ENCODE results near the gene TRPV6.

The TRPV6 gene

DNA sequence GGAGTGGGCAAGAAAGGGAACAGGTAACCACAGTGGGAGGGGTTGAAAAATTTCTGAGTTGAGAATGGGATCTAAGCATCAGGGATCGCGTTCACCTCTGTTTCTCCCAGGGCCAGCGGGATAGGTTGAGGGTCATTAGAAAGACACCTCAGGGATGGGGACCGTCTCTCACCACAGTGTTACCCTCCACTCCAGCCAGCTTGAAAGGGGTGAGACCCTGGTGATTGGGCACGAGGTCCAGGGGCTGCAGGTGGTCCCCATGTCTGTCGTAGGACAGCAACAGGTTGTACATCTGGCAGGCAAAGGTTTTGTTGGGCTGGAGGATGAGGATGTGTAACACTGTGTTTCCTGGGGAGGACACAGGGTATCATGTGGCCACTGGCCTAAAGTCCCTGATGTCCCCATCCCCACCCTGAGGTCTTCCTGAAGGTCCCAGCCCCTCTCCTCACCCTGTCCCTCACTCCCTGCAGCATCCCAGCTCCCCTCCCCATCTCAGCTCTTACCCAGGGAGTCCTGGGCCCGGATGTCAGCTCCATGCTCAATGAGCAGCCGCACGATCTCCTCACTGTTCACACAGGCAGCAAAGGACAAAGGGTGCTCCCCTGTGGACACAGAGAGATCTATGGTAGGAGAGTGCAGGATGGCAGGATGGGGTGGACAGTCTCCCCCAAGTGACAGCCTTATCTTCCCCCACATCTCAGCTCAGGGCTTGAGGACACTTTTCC is 9.1 kb downstream of the TRPV6 start:
- no peak overlapping the region for H3K4me2 ChIP-seq
- H2AFZ ChIP-seq (ENCODE audit: low read depth), result no peak overlapping the region
- H3K4me3 ChIP-seq (IDR thresholded peaks at IDR 0.05; ENCODE audit: insufficient read depth, low read depth, low read length), result no peak overlapping the region
- no peaks in the 10 kb centered on the region for H3K79me2 ChIP-seq (ENCODE audit: insufficient read depth, low read depth)
- TF ChIP-seq, protein P1, sequence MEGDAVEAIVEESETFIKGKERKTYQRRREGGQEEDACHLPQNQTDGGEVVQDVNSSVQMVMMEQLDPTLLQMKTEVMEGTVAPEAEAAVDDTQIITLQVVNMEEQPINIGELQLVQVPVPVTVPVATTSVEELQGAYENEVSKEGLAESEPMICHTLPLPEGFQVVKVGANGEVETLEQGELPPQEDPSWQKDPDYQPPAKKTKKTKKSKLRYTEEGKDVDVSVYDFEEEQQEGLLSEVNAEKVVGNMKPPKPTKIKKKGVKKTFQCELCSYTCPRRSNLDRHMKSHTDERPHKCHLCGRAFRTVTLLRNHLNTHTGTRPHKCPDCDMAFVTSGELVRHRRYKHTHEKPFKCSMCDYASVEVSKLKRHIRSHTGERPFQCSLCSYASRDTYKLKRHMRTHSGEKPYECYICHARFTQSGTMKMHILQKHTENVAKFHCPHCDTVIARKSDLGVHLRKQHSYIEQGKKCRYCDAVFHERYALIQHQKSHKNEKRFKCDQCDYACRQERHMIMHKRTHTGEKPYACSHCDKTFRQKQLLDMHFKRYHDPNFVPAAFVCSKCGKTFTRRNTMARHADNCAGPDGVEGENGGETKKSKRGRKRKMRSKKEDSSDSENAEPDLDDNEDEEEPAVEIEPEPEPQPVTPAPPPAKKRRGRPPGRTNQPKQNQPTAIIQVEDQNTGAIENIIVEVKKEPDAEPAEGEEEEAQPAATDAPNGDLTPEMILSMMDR (conservative IDR thresholded peaks at IDR 0.05; ENCODE audit: low read depth, low read length), result no peak
- no peaks in the 10 kb centered on the region for H4K20me1 ChIP-seq (ENCODE audit: insufficient read depth)
- no peak overlapping the region for H3K27ac ChIP-seq
- no peak overlapping the region for H3K9ac ChIP-seq
- H3K27me3 ChIP-seq (ENCODE audit: insufficient read depth, low read depth), result no peaks in the 10 kb centered on the region
- H3K36me3 ChIP-seq (ENCODE audit: insufficient read depth), result no peaks in the 10 kb centered on the region
- no peaks in the 10 kb centered on the region for H3K4me1 ChIP-seq (ENCODE audit: low read depth, poor library complexity, severe bottlenecking)

DNA sequence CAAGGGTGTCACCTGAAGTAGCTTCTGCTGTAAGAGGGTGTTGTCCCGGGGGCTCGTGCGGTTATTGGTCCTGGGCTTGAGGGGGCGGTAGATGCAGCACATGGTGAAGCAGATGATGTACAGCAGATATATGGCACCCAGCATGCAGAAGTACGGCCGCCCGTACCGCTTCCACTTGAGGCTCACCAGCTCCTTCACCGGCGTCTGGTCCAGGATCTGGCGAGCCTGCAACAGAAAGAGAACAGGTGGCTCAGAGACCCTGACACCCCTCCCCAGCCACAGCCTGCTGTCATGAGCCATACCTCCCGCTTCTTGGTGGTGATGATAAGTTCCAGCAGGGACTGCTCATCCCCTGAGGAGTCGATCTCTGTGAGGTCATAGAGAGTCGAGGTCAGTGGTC is 10.1 kb downstream of the TRPV6 start:
- H3K79me2 ChIP-seq (ENCODE audit: insufficient read depth, low read depth), result no peaks in the 10 kb centered on the region
- TF ChIP-seq, protein P1 (conservative IDR thresholded peaks at IDR 0.05; ENCODE audit: low read depth, low read length), result no peak
- no peak overlapping the region; the same call in 1 of the 2 replicates for H2AFZ ChIP-seq (ENCODE audit: low read depth)
- no peaks in the 10 kb centered on the region for H4K20me1 ChIP-seq (ENCODE audit: insufficient read depth)
- no peaks in the 10 kb centered on the region for H3K27me3 ChIP-seq (ENCODE audit: insufficient read depth, low read depth)
- no peak overlapping the region for H3K9ac ChIP-seq
- no peak overlapping the region for H3K4me2 ChIP-seq
- no peaks in the 10 kb centered on the region for H3K36me3 ChIP-seq (ENCODE audit: insufficient read depth)
- no peaks in the 10 kb centered on the region for H3K4me1 ChIP-seq (ENCODE audit: low read depth, poor library complexity, severe bottlenecking)
- no peak overlapping the region for H3K27ac ChIP-seq
- H3K4me3 ChIP-seq (IDR thresholded peaks at IDR 0.05; ENCODE audit: insufficient read depth, low read depth, low read length), result no peak overlapping the region

DNA sequence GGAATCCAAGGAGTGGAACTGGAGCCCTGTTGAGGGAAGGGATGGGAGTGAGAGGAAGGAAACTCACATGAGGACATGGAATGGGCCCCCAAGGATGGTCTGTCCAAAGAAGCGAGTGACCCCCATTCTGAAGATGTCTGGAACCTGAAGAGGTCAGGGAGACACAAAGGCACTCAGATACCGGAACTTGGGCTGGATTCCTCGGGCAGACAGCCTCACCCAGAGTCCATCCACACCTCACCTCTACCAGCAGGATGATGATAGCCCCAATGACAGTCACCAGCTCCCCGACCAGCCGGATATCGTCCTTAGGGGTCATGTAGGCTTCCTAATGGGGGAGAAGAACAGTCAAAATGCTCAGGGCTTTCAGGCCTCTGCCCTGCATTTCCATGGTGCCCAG is 10.7 kb downstream of the TRPV6 start:
- no peak overlapping the region for H2AFZ ChIP-seq (ENCODE audit: low read depth)
- TF ChIP-seq, protein P1 (conservative IDR thresholded peaks at IDR 0.05; ENCODE audit: low read depth, low read length), result no peak

DNA sequence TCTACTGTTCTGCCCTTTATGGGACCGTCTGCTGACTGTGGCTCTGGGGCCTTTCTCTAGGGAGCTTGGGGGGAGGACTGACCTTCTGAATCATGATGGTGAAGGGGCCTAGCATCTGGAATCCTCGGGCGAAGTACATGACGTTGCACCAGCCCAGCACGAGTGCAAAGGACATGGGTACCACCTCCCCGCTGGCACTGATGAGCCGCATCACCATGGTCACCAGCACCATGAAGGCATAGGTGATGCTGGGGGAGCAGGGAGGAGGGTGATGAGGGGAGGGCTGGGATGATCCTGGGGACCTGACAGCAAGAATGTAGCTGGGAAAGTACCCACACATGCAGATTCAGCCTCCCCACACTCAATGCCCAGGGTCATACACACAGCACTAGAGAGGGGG is 11.1 kb downstream of the TRPV6 start:
- no peaks in the 10 kb centered on the region for H3K27me3 ChIP-seq (ENCODE audit: insufficient read depth, low read depth)
- no peaks in the 10 kb centered on the region for H3K79me2 ChIP-seq (ENCODE audit: insufficient read depth, low read depth)
- H3K36me3 ChIP-seq (ENCODE audit: insufficient read depth), result no peaks in the 10 kb centered on the region
- no peak overlapping the region for H3K9ac ChIP-seq
- H4K20me1 ChIP-seq (ENCODE audit: insufficient read depth), result no peaks in the 10 kb centered on the region
- H3K4me3 ChIP-seq (IDR thresholded peaks at IDR 0.05; ENCODE audit: insufficient read depth, low read depth, low read length), result no peak overlapping the region
- TF ChIP-seq, protein P1 (conservative IDR thresholded peaks at IDR 0.05; ENCODE audit: low read depth, low read length), result no peak
- H3K4me2 ChIP-seq, result no peak overlapping the region
- no peaks in the 10 kb centered on the region for H3K4me1 ChIP-seq (ENCODE audit: low read depth, poor library complexity, severe bottlenecking)
- H2AFZ ChIP-seq (ENCODE audit: low read depth), result no peak overlapping the region
- no peak overlapping the region for H3K27ac ChIP-seq

More for the DNA sequence above, 10.7 kb downstream of the TRPV6 start:
- no peak overlapping the region for H3K27ac ChIP-seq
- no peaks in the 10 kb centered on the region for H3K79me2 ChIP-seq (ENCODE audit: insufficient read depth, low read depth)
- H3K36me3 ChIP-seq (ENCODE audit: insufficient read depth), result no peaks in the 10 kb centered on the region
- no peaks in the 10 kb centered on the region for H3K4me1 ChIP-seq (ENCODE audit: low read depth, poor library complexity, severe bottlenecking)
- H4K20me1 ChIP-seq (ENCODE audit: insufficient read depth), result no peaks in the 10 kb centered on the region
- H3K27me3 ChIP-seq (ENCODE audit: insufficient read depth, low read depth), result no peaks in the 10 kb centered on the region
- H3K4me3 ChIP-seq (IDR thresholded peaks at IDR 0.05; ENCODE audit: insufficient read depth, low read depth, low read length), result no peak overlapping the region
- no peak overlapping the region for H3K4me2 ChIP-seq
- no peak overlapping the region for H3K9ac ChIP-seq

All from KMS-11 (cell line).